ENCODE results near the gene TBL1XR1. TPM values are rescaled to one million over a fixed set of nuclear protein-coding genes. Genes with fewer than 3 reads are reported as not detected.
"Not testable (repeated sequence)": the region's sequence is repeated elsewhere in the genome, so short reads cannot be mapped to it uniquely, and the experiment has no call there.

Gene TBL1XR1
- total and polyA plus RNA-seq, 2 of the 13 experiments (the other 11 are each of a cell fraction or from before 2014, with no cell fraction given): 57.7 to 62.5 TPM

- BruUV-seq (replicated peaks): not testable (repeated sequence)
These were observed 35.7 kb downstream of the TBL1XR1 start for GRCh38 chr3:177161603-177162002.

GRCh38 chr3:177158461-177158860 lies 38.8 kb downstream of the TBL1XR1 start:
- ATAC-seq (no peak), FAIRE-seq (no peak), DNase-seq (ENCODE audit: low spot score) (no peak)
- Histone ChIP-seq H3K4me2 (ENCODE audit: low read depth, low read length) (no peak overlapping the region), H3K79me2 (ENCODE audit: insufficient read depth, low read length) (peaks cover 95% of the 10 kb centered on the region), H3K4me1 (ENCODE audit: insufficient read depth, low read length) (peaks cover 10% of the 10 kb centered on the region), H3K9me3 (ENCODE audit: low read length) (no peaks in the 10 kb centered on the region), H3K9ac (ENCODE audit: insufficient read depth, low read depth, low read length) (no peak overlapping the region), H2AFZ (ENCODE audit: low read length) (no peak overlapping the region), H3K27me3 (ENCODE audit: control insufficient read depth in 1 of 2, insufficient read depth in 2 of 2, low read length in 2 of 2) (no peaks in the 10 kb centered on the region), H4K20me1 (ENCODE audit: insufficient read depth, low read length) (peaks cover 43% of the 10 kb centered on the region), H3K4me3 (replicated peaks in 1 of 3; ENCODE audit: insufficient read depth in 1 of 3, low read depth in 2 of 3, low read length in 3 of 3) (no peak overlapping the region), H3K27ac (ENCODE audit: extremely low read length, insufficient read depth, low read length) (no peak overlapping the region), H3K36me3 (replicated peaks in 1 of 2; ENCODE audit: control insufficient read depth in 1 of 2, insufficient read depth in 2 of 2, low read length in 2 of 2) (no peaks in the 10 kb centered on the region; a peak in 1 of 5 replicates)
- intact Hi-C loops (cut with micrococcal nuclease; ENCODE audit: unreplicated experiment) (no loop called here), in situ Hi-C loops (cut with HindIII; ENCODE audit: extremely low pct_ligation_motif_present, low pct_unique_long_range_greater_than_20kb) (no loop called here)
- WGBS (ENCODE audit: low lambda C conversion rate): over 99% methylated on average over 8 of the region's 8 CpGs
- ChIA-PET CTCF (ENCODE audit: low intra/inter-chr PET ratio, low total read pairs) (no interaction called here), POLR2A (no interaction called here)
- TF ChIP-seq HES4 (CRISPR knock-in tag; IDR thresholded peaks at IDR 0.05; ENCODE audit: borderline replicate concordance) (no peak), TSC22D2 (CRISPR knock-in tag; IDR thresholded peaks at IDR 0.05; ENCODE audit: borderline replicate concordance) (no peak), POLR2A (IDR thresholded peaks at IDR 0.05; ENCODE audit: insufficient read depth in 1 of 2, low read depth in 2 of 2, low read length in 2 of 2) (no peak), ZBTB1 (CRISPR knock-in tag; IDR thresholded peaks at IDR 0.05; ENCODE audit: borderline replicate concordance) (no peak), ZNF407 (CRISPR knock-in tag; IDR thresholded peaks at IDR 0.05; ENCODE audit: not compliant biosample characterization) (no peak), POGK (CRISPR knock-in tag; conservative IDR thresholded peaks at IDR 0.05) (no peak)
- BruUV-seq (replicated peaks): no TSS peak

More at GRCh38 chr3:177161603-177162002, 35.7 kb downstream of the TBL1XR1 start:
- H3K4me2 ChIP-seq (ENCODE audit: low read depth, low read length); CTCF ChIA-PET (ENCODE audit: low intra/inter-chr PET ratio, low total read pairs); H3K9ac ChIP-seq (ENCODE audit: insufficient read depth, low read depth, low read length); ATAC-seq; H3K36me3 ChIP-seq (replicated peaks in 1 of 2; ENCODE audit: control insufficient read depth in 1 of 2, insufficient read depth in 2 of 2, low read length in 2 of 2); H3K4me3 ChIP-seq (replicated peaks in 1 of 3; ENCODE audit: insufficient read depth in 1 of 3, low read depth in 2 of 3, low read length in 3 of 3); POLR2A ChIA-PET; H2AFZ ChIP-seq (ENCODE audit: low read length); H3K27me3 ChIP-seq (ENCODE audit: control insufficient read depth in 1 of 2, insufficient read depth in 2 of 2, low read length in 2 of 2); FAIRE-seq; H3K4me1 ChIP-seq (ENCODE audit: insufficient read depth, low read length); in situ Hi-C loops (cut with HindIII; ENCODE audit: extremely low pct_ligation_motif_present, low pct_unique_long_range_greater_than_20kb); H3K27ac ChIP-seq (ENCODE audit: extremely low read length, insufficient read depth, low read length); H3K9me3 ChIP-seq (ENCODE audit: low read length); intact Hi-C loops (cut with micrococcal nuclease; ENCODE audit: unreplicated experiment); DNase-seq (ENCODE audit: low spot score): not testable (repeated sequence)
- Histone ChIP-seq H3K79me2 (ENCODE audit: insufficient read depth, low read length) (peaks cover 96% of the 10 kb centered on the region), H4K20me1 (ENCODE audit: insufficient read depth, low read length) (peaks cover 43% of the 10 kb centered on the region)
- WGBS (ENCODE audit: low lambda C conversion rate): 96% methylated on average over 2 of the region's 2 CpGs
- peak; percentile 73 for TF ChIP-seq ZNF7 (CRISPR knock-in tag; IDR thresholded peaks at IDR 0.05)
